Smooth muscle cell (in vitro differentiated cells): ENCODE data around the gene P2RY6. TPM values are rescaled to one million over a fixed set of nuclear protein-coding genes. Genes with fewer than 3 reads are reported as not detected.

Source experiments
- DNase-seq: peaks from one replicate; lab custom pipeline; 2025; ENCODE audit not compliant: unreplicated experiment; lab: John Stamatoyannopoulos, UW
- H2AFZ ChIP-seq: fragments of 200-600 bp; sonication (generic); 2 replicates; pipeline ENCODE4 v1.6.0; 2016; ENCODE audit warnings: antibody characterized with exemption, low read depth, mild to moderate bottlenecking
- H3F3A ChIP-seq: fragments of 200-600 bp; sonication (generic); 2 replicates; pipeline ENCODE4 v1.6.0; 2017; ENCODE audit warnings: antibody characterized with exemption, low read depth
- H3K27ac ChIP-seq: fragments of 200-600 bp; sonication (generic); 2 replicates; pipeline ENCODE4 v1.5.1; 2016; ENCODE audit warnings: low read depth, mild to moderate bottlenecking
- H3K27me3 ChIP-seq: fragments of 200-600 bp; sonication (generic); 2 replicates; pipeline ENCODE4 v1.6.1; 2016; ENCODE audit warnings: low read depth, mild to moderate bottlenecking
- H3K36me3 ChIP-seq: fragments of 200-600 bp; sonication (generic); 2 replicates; pipeline ENCODE4 v1.5.1; 2016; ENCODE audit warnings: low read depth
- H3K4me1 ChIP-seq: fragments of 200-600 bp; sonication (generic); 2 replicates; pipeline ENCODE4 v1.5.1; 2016; ENCODE audit warnings: low read depth
- H3K4me2 ChIP-seq: fragments of 200-600 bp; sonication (generic); 2 replicates; pipeline ENCODE4 v1.6.0; 2016; ENCODE audit warnings: mild to moderate bottlenecking
- H3K4me3 ChIP-seq: fragments of 200-600 bp; sonication (generic); 2 replicates; pipeline ENCODE4 v1.5.1; 2016; ENCODE audit warnings: mild to moderate bottlenecking
- H3K79me2 ChIP-seq: fragments of 200-600 bp; sonication (generic); 2 replicates; pipeline ENCODE4 v1.6.0; 2016; ENCODE audit warnings: low read depth, mild to moderate bottlenecking
- H3K9ac ChIP-seq: fragments of 200-600 bp; sonication (generic); 2 replicates; pipeline ENCODE4 v1.6.0; 2016; ENCODE audit warnings: low read depth
- H3K9me3 ChIP-seq: fragments of 200-600 bp; sonication (generic); replicated peaks from 2 replicates; pipeline ENCODE4 v1.5.1; 2016; ENCODE audit warnings: low read depth
- H4K20me1 ChIP-seq: fragments of 200-600 bp; sonication (generic); 2 replicates; pipeline ENCODE4 v1.6.0; 2016; ENCODE audit warnings: low read depth
- CTCF ChIP-seq: fragments of 200-600 bp; sonication (generic); IDR thresholded peaks from 2 replicates; pipeline ENCODE4 v1.5.1; 2017; ENCODE audit warnings: borderline replicate concordance, mild to moderate bottlenecking, antibody characterized with exemption; ENCODE audit not compliant: insufficient read depth, poor library complexity, severe bottlenecking
- WGBS: methylation state at CpG from one replicate; pipeline ENCODE4 v1.1.7; 2016; ENCODE audit warnings: low lambda C conversion rate; 5-methylcytosine and 5-hydroxymethylcytosine counted together
- polyA plus RNA-seq: library from polyadenylated mRNA; unstranded; fragments of >200 nt; fragmentation: Nextera tagmentation; extraction: Ambion mirVana; gene quantifications from 2 replicates; pipeline ENCODE4 v1.2.1, GENCODE V29; 2016
- total RNA-seq: library from RNA; depleted of rRNA; stranded (reverse); fragments of >200 nt; gene quantifications from 2 replicates; pipeline ENCODE4 v1.2.3, GENCODE V29; 2014

P2RY6 gene
- total and polyA plus RNA-seq, 2 experiments from 2014 or later = 3.7 to 13.8 TPM

DNA sequence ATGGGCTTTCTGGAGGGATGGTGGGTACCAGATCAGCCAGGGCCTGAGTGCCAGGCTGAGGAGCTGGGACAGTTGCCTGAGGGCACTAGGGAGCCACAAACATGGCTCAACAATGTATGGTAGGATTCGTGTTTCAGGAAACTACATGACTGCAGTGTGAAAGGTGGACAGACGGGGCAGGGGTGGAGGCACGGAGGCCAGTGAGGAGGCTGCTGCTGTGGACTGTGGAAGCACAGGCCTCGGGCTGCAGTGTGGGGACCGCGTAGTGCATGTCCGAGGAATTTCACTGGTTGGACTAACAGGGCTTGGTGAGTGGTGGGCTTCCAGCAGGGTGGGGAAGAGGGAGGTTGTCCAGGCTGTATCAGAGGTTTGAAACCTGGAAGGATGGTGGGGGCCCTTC is 46.3 kb upstream of the P2RY6 start:
- Histone ChIP-seq H3K27me3 (no peaks in the 10 kb centered on the region), H3K9ac (no peak overlapping the region), H4K20me1 (no peaks in the 10 kb centered on the region), H2AFZ (no peak overlapping the region), H3K4me2 (no peak overlapping the region), H3F3A (no peaks in the 10 kb centered on the region), H3K4me1 (no peaks in the 10 kb centered on the region), H3K4me3 (no peak overlapping the region), H3K36me3 (no peaks in the 10 kb centered on the region), H3K27ac (no peak overlapping the region), H3K79me2 (no peaks in the 10 kb centered on the region), H3K9me3 (no peaks in the 10 kb centered on the region)
- WGBS = 93% methylated on average over 7 of the region's 7 CpGs
- DNase-seq = no peak
- TF ChIP-seq CTCF = no peak

DNA sequence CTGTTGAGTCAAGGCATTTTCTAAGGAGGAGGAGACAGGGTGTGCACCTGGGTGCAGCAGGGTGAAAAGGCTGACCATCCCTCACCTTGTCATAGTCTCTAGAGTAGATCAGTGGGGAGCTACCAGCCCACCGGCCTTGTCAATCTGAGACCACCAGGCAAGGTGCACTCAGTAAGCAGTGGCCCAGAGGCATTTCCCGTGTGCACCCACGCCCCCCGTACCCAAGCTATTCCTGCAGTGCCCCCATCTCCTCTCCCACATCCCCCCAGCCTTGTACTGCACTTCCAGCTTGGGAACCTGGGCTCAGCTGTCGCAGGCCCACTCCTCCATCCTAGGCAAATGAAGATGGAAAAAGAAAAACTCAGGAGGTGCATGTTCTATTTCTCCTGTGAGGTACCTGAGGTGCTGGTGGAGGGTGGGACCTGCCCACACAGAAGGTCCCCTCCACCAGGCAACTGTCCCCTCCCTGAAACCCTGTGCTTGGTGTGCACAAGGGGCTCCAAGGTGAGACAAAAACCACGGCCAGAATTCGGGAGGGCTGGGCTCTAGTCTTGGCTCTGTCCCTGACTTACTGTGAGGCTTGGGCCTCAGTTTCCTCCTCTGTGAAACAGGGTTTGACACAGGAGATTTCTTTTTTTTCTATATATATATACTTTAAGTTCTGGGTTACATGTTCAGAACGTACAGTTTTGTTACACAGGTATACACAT is 45.7 kb upstream of the P2RY6 start:
- no peak for TF ChIP-seq CTCF
- DNase-seq = no peak
- Histone ChIP-seq H3K4me2 (no peak overlapping the region), H3F3A (no peaks in the 10 kb centered on the region), H2AFZ (no peak overlapping the region), H4K20me1 (no peaks in the 10 kb centered on the region), H3K27ac (no peak overlapping the region), H3K9ac (no peak overlapping the region), H3K27me3 (no peaks in the 10 kb centered on the region), H3K36me3 (no peaks in the 10 kb centered on the region), H3K4me3 (no peak overlapping the region), H3K79me2 (no peaks in the 10 kb centered on the region), H3K4me1 (no peaks in the 10 kb centered on the region), H3K9me3 (no peaks in the 10 kb centered on the region)
- WGBS = 83% methylated on average over 8 of the region's 8 CpGs

DNA sequence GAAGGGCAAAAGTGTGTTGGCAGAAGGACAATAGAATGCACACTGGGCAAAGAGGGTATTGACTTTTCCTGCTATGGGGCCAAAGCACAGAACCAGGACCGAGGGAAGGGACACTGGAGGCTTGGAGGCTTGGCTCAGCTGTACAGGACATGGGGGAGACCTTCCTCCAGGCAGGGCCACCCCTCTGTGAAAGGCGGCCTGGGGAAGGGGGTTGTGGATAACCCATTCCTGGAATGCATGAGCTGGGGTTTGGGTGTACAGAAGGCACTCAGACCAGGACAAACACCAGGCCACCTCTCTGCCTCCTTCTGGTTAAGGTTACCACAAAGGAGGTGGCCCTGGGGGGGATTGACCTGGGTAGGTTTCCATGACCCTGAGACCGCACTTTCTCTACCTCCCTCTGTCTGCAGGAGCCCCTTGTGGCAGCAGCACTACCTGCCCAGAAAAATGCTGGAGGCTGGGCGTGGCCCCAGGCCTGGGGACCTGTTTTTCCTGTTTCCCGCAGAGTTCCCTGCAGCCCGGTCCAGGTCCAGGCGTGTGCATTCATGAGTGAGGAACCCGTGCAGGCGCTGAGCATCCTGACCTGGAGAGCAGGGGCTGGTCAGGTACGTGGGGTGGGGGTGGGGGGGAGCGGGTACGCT is 44.4 kb upstream of the P2RY6 start:
- Histone ChIP-seq H3F3A (no peaks in the 10 kb centered on the region), H3K4me2 (no peak overlapping the region), H4K20me1 (no peaks in the 10 kb centered on the region), H3K9ac (no peak overlapping the region), H3K27me3 (no peaks in the 10 kb centered on the region), H3K79me2 (no peaks in the 10 kb centered on the region), H3K9me3 (no peaks in the 10 kb centered on the region), H2AFZ (no peak overlapping the region), H3K36me3 (no peaks in the 10 kb centered on the region), H3K4me1 (no peaks in the 10 kb centered on the region), H3K4me3 (no peak overlapping the region), H3K27ac (no peak overlapping the region)
- TF ChIP-seq CTCF = no peak
- 36% methylated on average over 10 of the region's 12 CpGs for WGBS
- no peak for DNase-seq
